Astrocyte (in vitro differentiated cells and primary cell): ENCODE results near the gene ZNF440. TPM values are rescaled to one million over a fixed set of nuclear protein-coding genes. Genes with fewer than 3 reads are reported as not detected.
"Not testable (repeated sequence)": the region's sequence is repeated elsewhere in the genome, so short reads cannot be mapped to it uniquely, and the experiment has no call there.

Experiments
- DNase-seq: peaks from one replicate; pipeline ENCODE4 v3.0.0-alpha.2; 2010; ENCODE audit warnings: low read depth
- FAIRE-seq: peaks from 2 replicates; lab custom pipeline; 2011; peaks lifted over from hg19 to GRCh38; lab: Jason Lieb, UNC
- H2AFZ ChIP-seq: 2 replicates; pipeline ENCODE4 v1.6.0; 2012; ENCODE audit warnings: low read depth, low read length, inconsistent platforms
- H3K27ac ChIP-seq: 2 replicates; pipeline ENCODE4 v1.5.1; 2011; ENCODE audit warnings: low read depth, low read length, inconsistent platforms
- H3K27me3 ChIP-seq: 2 replicates; pipeline ENCODE4 v1.6.0; 2011; ENCODE audit warnings: low read length, inconsistent platforms; ENCODE audit not compliant: insufficient read depth
- H3K36me3 ChIP-seq: 2 replicates; pipeline ENCODE4 v1.5.1; 2011; ENCODE audit warnings: low read length, inconsistent platforms; ENCODE audit not compliant: insufficient read depth
- H3K4me1 ChIP-seq: 2 replicates; pipeline ENCODE4 v1.5.1; 2011; ENCODE audit warnings: low read length, inconsistent platforms; ENCODE audit not compliant: insufficient read depth
- H3K4me2 ChIP-seq: 2 replicates; pipeline ENCODE4 v1.6.0; 2012; ENCODE audit warnings: low read length, inconsistent platforms
- H3K4me3 ChIP-seq: 2 replicates; pipeline ENCODE4 v1.5.1; 2011; ENCODE audit warnings: low read depth, mild to moderate bottlenecking, low read length, inconsistent platforms; ENCODE audit not compliant: insufficient read depth
- H3K79me2 ChIP-seq: 2 replicates; pipeline ENCODE4 v1.6.0; 2012; ENCODE audit warnings: mild to moderate bottlenecking, low read length, inconsistent platforms; ENCODE audit not compliant: insufficient read depth
- H3K9ac ChIP-seq: 2 replicates; pipeline ENCODE4 v1.6.0; 2012; ENCODE audit warnings: mild to moderate bottlenecking, low read length, inconsistent platforms
- H3K9me3 ChIP-seq: 2 replicates; pipeline ENCODE4 v1.5.1; 2012; ENCODE audit warnings: low read depth, mild to moderate bottlenecking, low read length, inconsistent platforms; ENCODE audit not compliant: insufficient read depth
- H4K20me1 ChIP-seq: 2 replicates; pipeline ENCODE4 v1.6.0; 2012; ENCODE audit warnings: low read length, inconsistent platforms; ENCODE audit not compliant: insufficient read depth
- H3K27ac Mint-ChIP-seq: one replicate; pipeline ENCODE4 v1.8.0; 2021; ENCODE audit warnings: mild to moderate bottlenecking, mixed read lengths; ENCODE audit not compliant: unreplicated experiment
- H3K27me3 Mint-ChIP-seq: one replicate; pipeline ENCODE4 v1.8.0; 2021; ENCODE audit warnings: low read depth, mixed read lengths; ENCODE audit not compliant: unreplicated experiment
- H3K36me3 Mint-ChIP-seq: one replicate; pipeline ENCODE4 v1.8.0; 2021; ENCODE audit warnings: low read depth, mixed read lengths; ENCODE audit not compliant: unreplicated experiment
- H3K4me1 Mint-ChIP-seq: one replicate; pipeline ENCODE4 v1.8.0; 2021; ENCODE audit warnings: low read depth, mixed read lengths; ENCODE audit not compliant: unreplicated experiment
- H3K4me3 Mint-ChIP-seq: one replicate; pipeline ENCODE4 v1.8.0; 2021; ENCODE audit warnings: mild to moderate bottlenecking, moderate library complexity, mixed read lengths; ENCODE audit not compliant: unreplicated experiment
- H3K9me3 Mint-ChIP-seq: one replicate; pipeline ENCODE4 v1.8.0; 2021; ENCODE audit warnings: mild to moderate bottlenecking, mixed read lengths; ENCODE audit not compliant: unreplicated experiment
- EZH2 ChIP-seq: IDR thresholded peaks from 2 replicates; pipeline ENCODE4 v1.6.1; 2012; ENCODE audit warnings: mild to moderate bottlenecking, low read length, inconsistent platforms; ENCODE audit not compliant: insufficient read depth
- total RNA-seq: library from RNA; stranded (reverse); gene quantifications from 2 replicates; pipeline ENCODE4 v1.2.1, GENCODE V29; 2021
- TF ChIP-seq, protein P1 (sequence below): IDR thresholded peaks from 2 replicates; pipeline ENCODE4 v1.5.1; 2011; ENCODE audit warnings: low read depth, mild to moderate bottlenecking, inconsistent platforms, low read length, moderate library complexity; ENCODE audit not compliant: insufficient read depth

The ZNF440 gene
- total RNA-seq, 1 donor from 2014 or later, result not detected

DNA sequence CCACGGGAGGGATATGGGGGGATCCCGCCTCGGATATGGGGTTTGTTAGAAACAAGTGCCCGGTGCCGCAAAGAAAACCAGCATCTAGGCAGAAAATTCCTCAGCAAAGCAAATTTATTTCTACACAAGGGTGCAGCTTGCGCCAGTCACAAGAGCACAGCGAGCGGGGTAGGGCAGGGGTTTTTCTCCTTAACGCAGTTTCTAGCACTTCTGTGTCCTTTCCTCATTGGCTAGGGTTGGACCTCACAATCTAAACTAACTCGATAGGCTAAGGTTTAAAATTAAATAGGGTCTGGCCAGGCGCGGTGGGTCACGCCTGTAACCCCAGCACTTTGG lies 595 bp downstream of the ZNF440 start:
- Histone ChIP-seq H3K79me2 (peaks cover 18% of the 10 kb centered on the region), H3K27me3 (no peaks in the 10 kb centered on the region), H3K9ac (peak overlapping the region; percentile 85), H3K4me1 (peaks cover 5% of the 10 kb centered on the region), H4K20me1 (no peaks in the 10 kb centered on the region), H3K36me3 (no peaks in the 10 kb centered on the region), H3K4me2 (peak overlapping the region; percentile 95), H2AFZ (peak overlapping the region; percentile 99), H3K4me3 (peak overlapping the region; percentile 86), H3K9me3 (peaks cover 4% of the 10 kb centered on the region), H3K27ac (peak overlapping the region; percentile 69)
- Mint-ChIP-seq H3K4me1 (no peaks in the 10 kb centered on the region), H3K27ac (no peak overlapping the region), H3K4me3 (no peak overlapping the region), H3K36me3 (peaks cover 2% of the 10 kb centered on the region), H3K27me3 (no peaks in the 10 kb centered on the region), H3K9me3 (peaks cover 29% of the 10 kb centered on the region)
- DNase-seq (peak; percentile 22), FAIRE-seq (no peak)
- TF ChIP-seq, protein P1, sequence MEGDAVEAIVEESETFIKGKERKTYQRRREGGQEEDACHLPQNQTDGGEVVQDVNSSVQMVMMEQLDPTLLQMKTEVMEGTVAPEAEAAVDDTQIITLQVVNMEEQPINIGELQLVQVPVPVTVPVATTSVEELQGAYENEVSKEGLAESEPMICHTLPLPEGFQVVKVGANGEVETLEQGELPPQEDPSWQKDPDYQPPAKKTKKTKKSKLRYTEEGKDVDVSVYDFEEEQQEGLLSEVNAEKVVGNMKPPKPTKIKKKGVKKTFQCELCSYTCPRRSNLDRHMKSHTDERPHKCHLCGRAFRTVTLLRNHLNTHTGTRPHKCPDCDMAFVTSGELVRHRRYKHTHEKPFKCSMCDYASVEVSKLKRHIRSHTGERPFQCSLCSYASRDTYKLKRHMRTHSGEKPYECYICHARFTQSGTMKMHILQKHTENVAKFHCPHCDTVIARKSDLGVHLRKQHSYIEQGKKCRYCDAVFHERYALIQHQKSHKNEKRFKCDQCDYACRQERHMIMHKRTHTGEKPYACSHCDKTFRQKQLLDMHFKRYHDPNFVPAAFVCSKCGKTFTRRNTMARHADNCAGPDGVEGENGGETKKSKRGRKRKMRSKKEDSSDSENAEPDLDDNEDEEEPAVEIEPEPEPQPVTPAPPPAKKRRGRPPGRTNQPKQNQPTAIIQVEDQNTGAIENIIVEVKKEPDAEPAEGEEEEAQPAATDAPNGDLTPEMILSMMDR, result no peak
- no peak for TF ChIP-seq EZH2

DNA sequence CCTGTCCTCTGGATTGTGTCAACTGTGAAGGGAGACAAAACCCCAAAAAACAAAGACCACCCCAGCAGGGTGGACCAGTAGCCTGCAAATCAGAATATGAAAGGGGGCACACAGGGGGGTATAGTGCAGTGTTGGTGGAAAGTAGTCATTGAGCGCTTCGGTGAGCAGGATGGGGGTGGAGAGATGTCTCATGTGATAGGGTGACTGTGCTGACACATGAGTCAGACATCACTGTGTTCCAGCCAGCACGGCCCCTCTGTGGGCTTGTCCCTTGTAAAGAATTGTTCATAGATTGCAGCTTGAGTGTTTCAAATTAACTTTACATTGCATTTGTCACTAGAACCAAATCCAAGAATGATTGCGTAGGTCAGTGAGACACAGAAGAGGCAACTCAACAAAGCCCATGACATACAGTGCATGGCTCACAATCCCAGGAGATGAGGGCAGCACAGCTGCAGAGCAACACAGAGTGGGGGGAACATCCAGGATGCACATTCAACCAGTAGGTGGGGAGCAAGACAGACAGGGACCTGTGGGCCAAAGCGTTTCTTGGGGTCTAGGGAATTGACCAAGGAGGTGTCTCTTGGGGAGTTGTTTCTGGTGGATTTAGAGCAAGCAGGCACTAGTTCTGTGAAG lies 7.5 kb downstream of the ZNF440 start:
- H3K36me3 Mint-ChIP-seq, result no peaks in the 10 kb centered on the region
- no peak for TF ChIP-seq EZH2
- TF ChIP-seq, protein P1, result no peak
- no peak for FAIRE-seq
- Histone ChIP-seq H4K20me1 (no peaks in the 10 kb centered on the region), H2AFZ (no peak overlapping the region), H3K9ac (no peak overlapping the region), H3K27ac (no peak overlapping the region), H3K4me1 (no peaks in the 10 kb centered on the region), H3K4me3 (no peak overlapping the region), H3K36me3 (no peaks in the 10 kb centered on the region), H3K4me2 (peak overlapping the region; percentile 15), H3K9me3 (peaks cover 7% of the 10 kb centered on the region), H3K79me2 (peaks cover 15% of the 10 kb centered on the region), H3K27me3 (no peaks in the 10 kb centered on the region)
- DNase-seq, result peak; percentile 14
- H3K4me3 Mint-ChIP-seq, result no peak overlapping the region
- no peaks in the 10 kb centered on the region for H3K27me3 Mint-ChIP-seq
- H3K4me1 Mint-ChIP-seq, result no peaks in the 10 kb centered on the region
- H3K27ac Mint-ChIP-seq, result no peak overlapping the region
- peaks cover 20% of the 10 kb centered on the region for H3K9me3 Mint-ChIP-seq

DNA sequence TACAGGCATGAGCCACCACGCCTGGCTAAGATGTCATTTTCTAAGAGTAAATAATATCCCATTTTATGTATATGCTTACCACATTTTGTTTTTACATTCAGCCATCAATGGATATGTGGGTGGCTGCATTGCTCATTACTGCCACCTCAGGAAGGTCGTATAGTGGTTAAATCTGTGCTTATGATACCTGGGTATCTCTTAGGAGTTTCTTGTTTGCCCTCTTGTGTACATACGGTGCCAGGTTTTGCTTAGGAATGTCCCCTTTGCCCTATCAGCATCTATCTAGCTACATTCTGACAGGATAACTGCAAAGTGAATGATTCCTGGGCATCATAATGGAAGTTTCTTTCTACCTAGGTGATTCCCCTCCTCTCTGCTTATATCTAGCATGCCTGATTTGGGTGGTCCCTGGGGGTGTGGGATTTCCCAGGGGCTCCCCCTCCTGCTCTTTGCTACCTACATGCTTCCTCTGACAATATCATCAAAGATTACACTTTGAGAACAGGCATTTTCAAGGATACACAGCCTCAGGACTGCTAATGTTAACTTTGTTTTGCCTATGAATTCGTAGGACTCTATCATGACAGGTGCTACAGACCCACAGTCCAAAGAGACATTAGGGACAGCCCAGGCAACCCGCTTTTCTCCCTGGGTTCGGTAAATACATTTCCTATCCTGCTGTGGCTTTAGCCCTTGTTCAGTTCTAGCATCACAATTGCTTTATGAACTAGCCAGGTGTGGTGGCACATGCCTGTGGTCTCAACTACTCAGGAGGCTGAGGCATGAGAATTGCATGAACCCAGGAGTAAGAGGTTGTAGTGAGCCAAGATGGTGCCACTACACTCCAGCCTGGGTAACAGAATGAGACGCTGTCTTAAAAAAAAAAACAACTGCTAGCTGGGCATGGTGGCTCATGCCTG lies 15.1 kb downstream of the ZNF440 start:
- H3K27ac Mint-ChIP-seq, H4K20me1 ChIP-seq, H3K4me1 ChIP-seq, H3K36me3 Mint-ChIP-seq, DNase-seq, H3K4me2 ChIP-seq, H3K4me1 Mint-ChIP-seq, H2AFZ ChIP-seq, H3K4me3 ChIP-seq, H3K27ac ChIP-seq, H3K27me3 Mint-ChIP-seq, H3K79me2 ChIP-seq, FAIRE-seq, H3K9ac ChIP-seq, H3K27me3 ChIP-seq, H3K4me3 Mint-ChIP-seq: not testable (repeated sequence)
- peaks cover 27% of the 10 kb centered on the region for H3K36me3 ChIP-seq
- H3K9me3 Mint-ChIP-seq, result peaks cover 24% of the 10 kb centered on the region
- H3K9me3 ChIP-seq, result peaks cover 34% of the 10 kb centered on the region
